PFSK-1 (cell line): ENCODE data around the gene KDM4C.

Source experiments
- FOXP2 ChIP-seq: optimal IDR thresholded peaks from 2 replicates; pipeline ENCODE3; 2011; ENCODE audit warnings: borderline replicate concordance, control low read depth, inconsistent platforms; ENCODE audit not compliant: insufficient read depth; ENCODE audit errors: extremely low read length, extremely low read depth
- POLR2AphosphoS5 ChIP-seq: IDR thresholded peaks from 2 replicates; pipeline ENCODE4 v1.6.1; 2012; ENCODE audit warnings: low read depth, mild to moderate bottlenecking, control low read depth, low read length, moderate library complexity
- REST ChIP-seq, 2 experiments: IDR thresholded peaks; 2 replicates each; pipeline versions ENCODE4 v1.6.1 to v1.8.0; 2011 to 2012; ENCODE audit warnings: low read depth in 2 of 2, low read length in 2 of 2, control low read depth in 1 of 2, inconsistent platforms in 1 of 2, mild to moderate bottlenecking in 1 of 2, moderate library complexity in 1 of 2; ENCODE audit not compliant: insufficient read depth in 1 of 2
- SIN3A ChIP-seq: IDR thresholded peaks from 2 replicates; pipeline ENCODE4 v1.6.1; 2012; ENCODE audit warnings: mild to moderate bottlenecking, low read length, moderate library complexity, borderline replicate concordance; ENCODE audit not compliant: insufficient read depth
- TAF1 ChIP-seq: IDR thresholded peaks from 2 replicates; pipeline ENCODE4 v1.6.1; 2012; ENCODE audit warnings: low read length, control low read depth, borderline replicate concordance; ENCODE audit not compliant: insufficient read depth

Gene KDM4C

GRCh38 chr9:6955251-6955921 lies 197.6 kb downstream of the KDM4C start:
- TF ChIP-seq TAF1 (no peak), FOXP2 (no peak), REST (IDR thresholded peaks at IDR 0.05; ENCODE audit: insufficient read depth in 1 of 2, low read depth in 2 of 2, low read length in 2 of 2) (no peak), SIN3A (no peak), POLR2AphosphoS5 (no peak)

- TF ChIP-seq FOXP2 (no peak), TAF1 (no peak), SIN3A (no peak), REST (IDR thresholded peaks at IDR 0.05; ENCODE audit: insufficient read depth in 1 of 2, low read depth in 2 of 2, low read length in 2 of 2) (no peak), POLR2AphosphoS5 (no peak)
Measured at GRCh38 chr9:6956879-6957278, 199.1 kb downstream of the KDM4C start.

- no peak for TF ChIP-seq TAF1
- TF ChIP-seq SIN3A, result no peak
- no peak for TF ChIP-seq FOXP2
- no peak for TF ChIP-seq REST (IDR thresholded peaks at IDR 0.05; ENCODE audit: insufficient read depth in 1 of 2, low read depth in 2 of 2, low read length in 2 of 2)
- TF ChIP-seq POLR2AphosphoS5, result no peak
Measured at GRCh38 chr9:6959270-6960000, 201.7 kb downstream of the KDM4C start.

- TF ChIP-seq TAF1 (no peak), SIN3A (no peak), POLR2AphosphoS5 (no peak), FOXP2 (no peak), REST (IDR thresholded peaks at IDR 0.05; ENCODE audit: insufficient read depth in 1 of 2, low read depth in 2 of 2, low read length in 2 of 2) (no peak)
Measured at GRCh38 chr9:6960777-6961176, 203.0 kb downstream of the KDM4C start.
